NCI-H2107 treated with DMSO at 0.1 percent for 48 hours (cell line): ENCODE data around the gene RASGRF2.
"Not testable (repeated sequence)": the region's sequence is repeated elsewhere in the genome, so short reads cannot be mapped to it uniquely, and the experiment has no call there.

Experiments
- DNase-seq: peaks from one replicate; lab custom pipeline; 2025; ENCODE audit not compliant: unreplicated experiment; lab: John Stamatoyannopoulos, UW

RASGRF2 gene

DNA sequence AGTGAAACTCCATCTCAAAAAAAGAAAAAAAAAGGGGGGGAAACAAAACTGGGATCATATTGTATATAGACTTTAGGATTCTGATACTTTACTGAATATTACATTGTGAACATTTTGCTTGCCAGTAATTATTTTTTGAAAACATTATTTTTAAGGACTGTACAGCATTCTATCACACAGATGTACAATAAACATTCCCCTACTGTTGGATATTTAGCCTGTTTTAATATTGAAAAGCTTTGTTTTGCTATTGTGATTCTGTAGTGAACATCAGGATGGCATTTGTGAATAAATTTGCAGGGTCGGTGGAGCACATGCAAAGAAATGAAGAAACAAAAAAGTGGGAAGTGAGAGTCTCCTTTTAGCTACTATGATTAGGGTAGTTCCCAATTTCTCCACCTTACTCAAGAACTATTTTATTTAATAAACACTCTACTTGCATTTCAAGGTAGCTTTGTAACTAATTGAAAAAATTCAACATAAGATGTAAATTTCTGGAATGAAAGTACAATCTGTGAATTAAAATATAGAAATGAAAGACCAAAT, 18.7 kb downstream of the RASGRF2 start:
- no peak for DNase-seq

DNA sequence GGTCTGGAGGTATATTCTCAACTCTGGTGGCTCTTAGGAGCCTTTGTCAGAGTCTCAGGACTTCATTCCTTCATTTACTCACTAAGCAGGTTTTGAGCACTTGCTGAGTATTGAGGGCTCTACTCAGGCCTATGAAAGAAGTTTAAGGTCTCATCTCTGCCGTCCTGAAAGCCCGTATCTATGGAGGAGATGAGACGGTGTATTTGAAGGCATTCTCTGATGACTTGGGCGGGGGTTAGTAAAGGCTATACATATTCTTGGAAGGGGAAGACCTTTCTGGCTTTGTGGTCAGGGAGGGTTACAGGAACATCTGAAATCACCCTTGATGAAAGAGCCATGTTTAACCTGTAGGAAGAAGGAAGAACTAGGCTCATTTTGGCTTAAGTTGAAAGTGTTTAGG, 21.9 kb downstream of the RASGRF2 start:
- no peak for DNase-seq

DNA sequence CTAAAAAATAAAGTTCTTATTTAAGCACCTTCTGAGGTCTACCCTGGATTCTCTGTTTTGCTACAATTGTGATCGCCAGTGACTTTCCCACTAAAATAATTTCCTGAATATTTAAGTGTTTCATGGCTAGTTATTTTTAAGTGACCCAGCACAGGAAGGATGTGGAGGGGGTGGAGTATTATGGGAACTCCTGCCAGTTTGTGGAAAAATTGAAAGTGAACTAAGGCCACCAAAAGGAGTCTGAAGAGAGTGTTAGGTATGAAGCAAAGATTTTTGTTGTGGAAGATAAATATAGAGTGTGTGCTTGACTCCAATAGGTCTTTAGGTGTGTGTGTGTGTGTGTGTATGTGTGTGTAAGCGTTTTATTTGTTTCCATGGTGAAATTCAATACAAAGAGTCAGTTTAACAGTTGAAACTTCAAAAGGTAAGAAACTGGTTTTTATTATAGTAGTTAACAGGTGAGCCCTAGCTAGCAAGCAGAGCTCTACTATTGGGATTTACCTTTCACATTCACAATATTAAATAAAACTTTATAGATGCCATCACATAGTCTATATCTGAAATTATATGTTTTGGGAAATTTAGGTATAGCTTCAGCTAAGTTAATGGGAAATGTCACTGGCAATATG, 25.6 kb downstream of the RASGRF2 start:
- no peak for DNase-seq

DNA sequence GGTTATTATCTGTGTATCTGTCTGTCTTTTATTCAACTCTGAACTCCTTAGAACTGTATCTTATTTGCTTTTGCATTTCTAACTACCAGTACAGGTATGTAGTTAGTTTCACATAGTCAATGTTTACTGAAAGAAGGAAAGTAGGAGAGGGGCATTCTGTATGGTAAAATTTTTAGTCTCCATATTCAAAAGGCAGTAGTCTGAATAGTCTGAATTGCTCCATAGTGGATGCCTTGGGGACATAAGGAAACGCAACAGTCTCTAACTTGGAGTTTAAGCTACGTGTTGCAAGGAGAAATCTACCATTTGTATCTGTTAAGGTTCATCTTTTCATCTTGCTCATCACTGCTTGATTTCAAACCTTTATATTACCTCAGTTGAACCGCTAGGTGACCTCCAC, 26.2 kb downstream of the RASGRF2 start:
- no peak for DNase-seq

- DNase-seq: no peak
Observed at GRCh38 chr5:80987078-80987766, 27.1 kb downstream of the RASGRF2 start.

DNA sequence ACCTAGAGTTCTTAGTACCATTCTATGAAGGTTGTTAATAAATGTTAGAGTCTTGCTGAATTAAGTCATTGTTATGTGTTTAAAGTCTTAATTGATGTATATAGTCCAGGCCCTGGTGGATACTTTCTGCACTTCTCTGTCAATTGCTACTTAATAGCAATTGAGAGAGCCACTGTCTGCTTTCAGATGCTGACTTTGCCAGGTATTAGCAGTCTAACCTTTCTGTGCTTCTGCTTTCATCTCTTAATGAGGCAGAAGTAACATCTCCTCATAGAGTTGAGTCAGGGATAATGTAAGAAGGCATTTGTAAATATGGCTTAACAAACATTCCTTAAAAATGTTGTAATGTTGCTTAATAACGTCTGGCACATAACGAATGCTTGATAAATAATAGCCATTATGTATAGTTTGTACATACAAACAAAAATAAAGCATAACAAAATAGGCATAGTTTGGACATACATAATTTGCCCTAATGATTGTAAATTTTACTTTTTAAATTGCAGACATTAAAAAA, 28.3 kb downstream of the RASGRF2 start:
- no peak for DNase-seq

GRCh38 chr5:80989883-80990282, 29.7 kb downstream of the RASGRF2 start:
- no peak for DNase-seq

DNA sequence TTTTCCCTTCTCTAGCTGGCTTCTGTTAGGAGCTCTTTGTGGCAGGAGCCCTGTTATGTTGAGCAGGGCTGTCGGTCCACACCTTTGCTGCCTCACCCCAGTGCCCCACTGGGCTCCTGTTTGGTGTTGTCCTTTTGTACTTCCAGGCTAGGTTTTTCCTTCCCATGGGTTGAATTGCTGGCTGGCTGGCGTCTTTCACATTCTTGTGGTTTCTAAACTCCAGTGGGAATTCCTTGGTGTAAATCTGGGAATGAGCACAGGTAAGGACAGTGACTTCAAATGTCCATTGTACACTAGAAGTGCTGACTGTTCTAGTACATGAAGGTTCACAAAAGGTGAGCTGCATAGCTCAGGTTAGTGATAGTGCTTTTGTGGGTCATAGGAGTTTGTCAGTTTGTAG, 30.4 kb downstream of the RASGRF2 start:
- DNase-seq: no peak

DNA sequence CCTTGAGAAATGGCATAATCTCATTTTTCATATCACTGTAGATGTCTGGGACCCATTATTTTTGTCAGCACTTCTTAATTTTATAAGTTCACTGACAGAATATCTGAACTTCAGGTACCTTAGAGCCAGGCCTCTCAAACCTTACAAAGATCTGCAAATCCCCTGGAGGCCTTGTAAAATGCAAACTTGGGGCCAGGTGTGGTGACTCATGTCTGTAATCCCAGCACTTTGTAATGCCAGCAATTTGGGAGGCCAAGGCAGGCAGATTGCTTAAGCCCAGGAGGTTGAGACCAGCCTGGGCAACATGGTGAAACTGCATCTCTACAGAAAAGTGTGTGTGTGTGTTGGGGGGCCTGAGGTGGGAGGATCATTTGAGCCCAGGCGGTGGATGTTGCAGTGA, 30.8 kb downstream of the RASGRF2 start:
- DNase-seq: no peak

DNA sequence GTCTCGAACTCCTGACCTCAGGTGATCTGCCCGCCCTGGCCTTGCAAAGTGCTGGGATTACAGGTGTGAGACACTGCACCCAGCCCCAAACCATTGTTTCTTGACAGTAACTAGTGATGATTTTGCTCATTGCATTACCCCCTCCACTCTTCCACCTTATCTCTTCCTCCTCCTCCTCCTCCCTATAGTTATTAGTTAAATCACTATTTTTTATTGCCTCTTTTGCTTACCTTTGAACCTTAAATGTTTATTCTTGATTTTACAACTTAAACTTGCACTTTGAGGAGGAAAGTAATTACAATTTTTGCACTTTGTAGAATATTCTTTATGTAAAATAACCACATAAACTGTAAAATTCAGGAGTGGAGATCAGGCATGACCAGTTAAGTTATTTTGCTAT, 35.7 kb downstream of the RASGRF2 start:
- DNase-seq: no peak

GRCh38 chr5:80998590-80998979, 38.4 kb downstream of the RASGRF2 start:
- no peak for DNase-seq

- DNase-seq: no peak
Observed at GRCh38 chr5:81003811-81004386, 43.7 kb downstream of the RASGRF2 start.

- no peak for DNase-seq
Observed at GRCh38 chr5:81005708-81006107, 45.5 kb downstream of the RASGRF2 start.

GRCh38 chr5:81006231-81006630, 46.1 kb downstream of the RASGRF2 start:
- no peak for DNase-seq

GRCh38 chr5:81006947-81007636, 46.9 kb downstream of the RASGRF2 start:
- no peak for DNase-seq

- no peak for DNase-seq
Observed at GRCh38 chr5:81007637-81008027, 47.5 kb downstream of the RASGRF2 start.

- DNase-seq: no peak
Observed at GRCh38 chr5:81010336-81011169, 50.4 kb downstream of the RASGRF2 start.

DNA sequence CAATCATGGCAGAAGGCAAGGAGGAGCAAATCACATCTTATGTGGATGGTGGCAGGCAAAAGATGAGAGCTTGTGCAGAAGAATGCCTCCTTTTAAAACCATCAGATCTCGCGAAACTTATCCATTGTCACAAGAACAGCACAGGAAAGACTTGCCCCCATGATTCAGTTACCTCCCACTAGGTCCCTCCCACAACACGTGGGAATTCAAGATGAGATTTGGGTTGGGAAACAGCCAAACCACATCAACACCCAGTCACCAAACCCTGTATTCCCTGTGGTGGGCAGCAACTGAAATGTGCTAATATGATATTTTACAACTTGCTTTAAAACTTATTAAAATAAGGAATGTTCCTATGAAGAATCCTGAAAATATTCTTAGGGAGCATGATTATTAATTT, 54.2 kb downstream of the RASGRF2 start:
- DNase-seq: no peak

DNA sequence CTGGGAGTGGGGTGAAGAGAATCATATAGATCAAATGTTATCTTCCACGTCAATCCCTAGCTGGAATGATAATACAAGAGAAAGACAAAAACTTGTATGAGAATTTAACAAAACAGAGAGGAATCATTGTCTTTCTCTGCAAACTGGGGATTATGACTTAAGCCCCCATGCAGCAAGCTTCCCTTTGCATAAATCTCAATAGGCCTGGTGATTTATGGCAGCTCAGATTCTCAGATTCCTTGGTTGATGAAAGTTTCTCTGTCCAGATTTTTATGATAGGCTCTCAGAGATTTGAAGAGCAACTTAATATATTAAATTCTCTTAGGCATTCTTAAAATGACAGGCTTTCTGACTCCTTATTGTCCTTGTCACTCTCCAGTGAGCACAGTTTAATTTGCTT, 56.0 kb downstream of the RASGRF2 start:
- DNase-seq: no peak

GRCh38 chr5:81017320-81017719, 57.2 kb downstream of the RASGRF2 start:
- no peak for DNase-seq

- DNase-seq: not testable (repeated sequence)
Observed at GRCh38 chr5:81018608-81019007, 58.4 kb downstream of the RASGRF2 start.
